Glomerular visceral epithelial cell (primary cell): ENCODE measurements around the gene FAM163A.
"Not testable (repeated sequence)": the region's sequence is repeated elsewhere in the genome, so short reads cannot be mapped to it uniquely, and the experiment has no call there.

Experiments used
- DNase-seq: peaks from one replicate; pipeline ENCODE4 v3.0.0-alpha.2; 2016; ENCODE audit errors: extremely low spot score

Gene FAM163A

DNA sequence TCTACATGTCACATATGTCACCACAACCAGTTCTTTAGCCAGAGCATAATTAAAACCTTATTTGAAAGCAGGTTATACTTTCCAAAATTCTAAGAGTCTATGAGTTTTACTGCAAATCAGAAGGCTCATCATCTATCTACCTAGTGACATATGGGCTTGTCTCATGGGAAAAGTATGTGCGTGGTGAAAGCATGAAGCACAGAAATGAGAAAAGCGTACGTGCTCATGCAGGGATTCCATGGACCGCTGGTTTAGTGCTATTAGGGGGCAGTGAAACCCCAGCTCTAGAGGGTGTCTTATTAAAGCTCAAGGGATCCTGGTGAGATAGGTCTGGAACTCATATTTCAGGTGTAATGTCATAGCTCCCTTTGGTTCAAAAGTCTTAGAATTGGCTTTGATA, 50.2 kb downstream of the FAM163A start:
- peak; percentile 77 for DNase-seq

DNA sequence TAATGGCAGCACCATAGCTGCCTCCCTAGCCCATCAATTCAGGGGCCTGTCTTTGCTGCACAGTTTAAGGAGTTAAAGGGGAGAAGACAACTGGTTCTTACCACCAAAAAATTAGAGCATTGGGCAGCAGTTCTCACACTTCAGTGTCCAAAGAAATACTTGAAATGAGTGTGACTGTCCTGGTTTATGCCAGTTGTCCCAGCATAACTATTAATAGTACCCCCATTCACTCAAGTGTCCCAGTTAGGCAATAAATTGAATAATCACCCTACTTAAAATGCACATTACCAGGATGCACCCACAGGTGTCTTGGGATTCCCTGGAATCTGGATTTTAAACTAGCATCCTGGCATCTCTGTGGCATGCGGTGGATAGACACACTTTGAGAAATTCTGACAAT, 51.1 kb downstream of the FAM163A start:
- no peak for DNase-seq

DNA sequence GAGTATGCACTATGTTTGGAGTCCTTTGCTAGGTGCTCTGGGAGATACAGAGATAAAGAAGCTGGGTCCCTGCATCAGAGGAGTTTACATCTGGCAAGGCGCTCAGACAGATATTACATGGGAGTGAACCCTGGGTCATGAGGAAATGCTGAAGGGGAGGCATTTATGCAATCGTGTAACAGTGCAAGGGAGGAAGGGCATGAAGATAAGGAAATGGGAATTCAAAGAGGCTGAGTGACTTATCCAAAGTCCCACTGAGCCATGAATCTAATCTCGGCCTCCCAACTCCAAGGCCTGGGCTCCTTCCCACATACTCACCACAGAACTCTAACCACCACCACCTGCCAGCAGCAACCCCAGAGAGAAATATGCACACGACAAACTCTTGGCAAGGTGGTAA, 51.6 kb downstream of the FAM163A start:
- DNase-seq = peak; percentile 79

DNA sequence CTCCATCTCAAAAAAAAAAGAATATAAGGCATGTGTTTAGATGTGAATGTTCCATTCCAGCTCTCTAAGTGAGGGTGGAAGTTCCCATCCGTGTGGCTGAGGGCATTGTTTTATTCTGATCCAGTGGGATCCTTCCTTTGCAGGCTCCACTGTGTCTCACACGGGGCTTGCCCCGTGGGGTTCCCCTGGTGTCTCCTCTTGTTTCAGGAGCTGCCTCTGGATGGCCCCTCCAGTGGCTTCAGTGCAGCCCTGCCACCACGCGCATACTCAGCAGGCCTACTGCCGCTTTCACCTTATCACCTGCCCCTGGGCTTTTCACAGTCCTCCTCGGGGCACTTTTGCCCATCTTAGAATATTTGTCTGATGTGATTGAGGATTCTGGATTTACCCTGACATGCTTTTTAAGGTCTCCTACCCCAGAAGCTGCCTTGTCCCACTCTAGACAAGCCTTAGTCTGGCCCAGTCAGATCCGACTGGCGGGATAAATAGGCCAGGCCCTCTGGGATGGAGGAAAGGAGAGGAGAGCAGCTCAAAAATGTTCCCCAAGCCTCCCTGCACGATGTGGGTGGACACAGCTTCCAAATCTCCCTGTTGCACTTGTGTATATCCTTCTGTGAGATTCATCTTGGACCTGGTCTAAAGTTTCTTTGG, 55.2 kb downstream of the FAM163A start:
- no peak for DNase-seq

DNA sequence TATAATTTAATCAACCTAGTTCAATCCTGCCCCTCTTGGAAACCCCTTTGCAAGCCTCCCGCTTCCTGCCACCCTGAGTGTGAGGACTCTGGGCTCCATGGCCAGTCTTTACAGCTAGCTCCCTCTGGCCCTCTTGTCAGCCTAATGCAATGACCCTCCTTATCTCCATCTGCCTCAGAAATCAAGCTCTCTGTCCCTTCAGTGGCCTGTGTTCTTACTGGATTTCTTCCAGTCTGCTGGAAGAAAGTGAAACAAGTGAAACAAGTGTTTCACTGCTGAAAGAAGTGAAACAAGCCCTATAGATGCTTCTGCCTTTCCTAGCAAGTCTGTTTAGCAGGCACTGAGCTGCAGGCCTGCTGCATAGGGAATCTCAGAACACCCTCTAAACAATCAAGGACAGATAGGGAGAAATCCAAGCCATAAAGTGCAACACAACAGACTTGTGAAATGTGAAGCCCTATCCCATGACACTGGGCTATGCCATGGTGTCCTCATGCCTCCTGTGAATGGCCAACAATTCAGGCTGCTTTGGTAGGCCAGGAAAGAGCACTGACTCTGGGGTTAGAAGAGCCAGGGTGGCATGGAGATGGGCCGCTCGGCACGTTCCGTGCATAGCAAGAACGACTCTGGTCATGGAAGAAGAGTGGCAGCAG, 55.9 kb downstream of the FAM163A start:
- no peak for DNase-seq

DNA sequence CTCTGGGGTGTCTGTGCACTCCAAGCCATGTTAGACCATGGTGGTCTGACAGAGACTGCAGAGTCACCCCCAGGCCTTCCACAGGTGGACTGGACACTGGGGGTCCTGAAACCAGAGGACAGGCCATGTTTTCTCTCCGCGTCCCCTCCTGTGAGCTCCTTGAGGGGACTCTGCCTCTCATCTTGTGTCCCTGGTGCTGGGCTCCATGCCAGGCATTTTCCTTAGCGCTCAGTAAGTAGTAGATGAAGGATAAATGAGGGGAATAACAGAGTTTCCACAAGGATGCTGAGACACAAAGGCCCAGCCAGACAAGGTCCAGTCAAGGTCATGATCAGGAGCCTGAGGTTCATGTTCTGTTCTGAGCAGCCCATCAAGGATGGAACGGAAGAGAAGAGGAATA, 57.4 kb downstream of the FAM163A start:
- no peak for DNase-seq

DNA sequence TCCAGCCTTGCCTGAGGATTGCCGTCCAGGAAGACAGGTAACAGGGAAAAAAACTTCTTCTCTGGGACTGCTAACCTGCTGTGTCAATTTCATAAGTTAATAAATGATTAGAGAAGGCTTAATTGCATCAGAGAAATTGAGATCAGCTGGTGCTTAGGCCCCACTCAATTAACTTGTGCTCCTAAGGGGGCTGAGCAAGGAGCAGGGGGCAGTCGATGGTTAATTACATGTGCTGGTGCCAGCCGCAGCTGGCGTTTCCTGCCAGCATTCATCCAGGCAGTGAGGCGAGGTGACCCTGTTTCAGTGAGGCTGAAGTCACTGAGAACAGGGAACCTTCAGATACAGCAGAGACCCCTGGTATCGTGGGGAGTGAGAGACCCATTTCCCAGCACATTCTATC, 60.0 kb downstream of the FAM163A start:
- DNase-seq = no peak

DNA sequence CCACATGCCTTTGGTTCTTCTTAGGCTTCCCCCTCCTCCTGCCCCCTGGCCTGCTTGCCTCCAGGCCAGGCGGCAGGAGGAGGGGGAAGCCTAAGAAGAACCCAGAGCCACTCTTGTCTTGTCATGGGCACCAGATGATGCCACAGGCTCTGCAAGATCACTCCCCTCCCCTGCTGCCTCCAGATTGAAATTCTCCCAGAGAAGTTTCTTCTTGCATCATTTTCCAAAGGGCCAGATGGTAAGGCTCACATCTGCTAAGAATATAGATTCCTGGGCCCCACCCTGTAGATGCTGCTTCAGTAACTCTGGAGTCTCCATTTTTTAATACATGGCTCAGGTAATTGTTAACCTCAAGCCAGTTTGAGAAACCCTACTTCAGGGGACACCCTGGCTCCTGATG, 60.8 kb downstream of the FAM163A start:
- no peak for DNase-seq

DNA sequence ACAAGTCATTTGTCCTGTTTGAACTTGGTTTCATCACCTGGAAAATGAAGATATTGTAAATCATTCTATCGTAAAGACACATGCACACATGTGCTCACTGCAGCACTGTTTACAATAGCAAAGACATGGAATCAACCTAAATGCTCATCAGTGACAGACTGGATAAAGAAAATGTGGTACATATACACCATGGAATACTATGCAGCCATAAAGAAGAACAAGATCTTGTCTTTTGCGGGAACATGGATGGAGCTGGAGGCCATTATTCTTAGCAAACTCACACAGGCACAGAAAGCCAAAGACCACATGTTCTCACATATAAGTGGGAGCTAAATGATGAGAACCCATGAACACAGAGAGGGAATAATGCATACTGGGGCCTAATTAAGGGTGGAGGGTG, 61.3 kb downstream of the FAM163A start:
- DNase-seq = not testable (repeated sequence)

DNA sequence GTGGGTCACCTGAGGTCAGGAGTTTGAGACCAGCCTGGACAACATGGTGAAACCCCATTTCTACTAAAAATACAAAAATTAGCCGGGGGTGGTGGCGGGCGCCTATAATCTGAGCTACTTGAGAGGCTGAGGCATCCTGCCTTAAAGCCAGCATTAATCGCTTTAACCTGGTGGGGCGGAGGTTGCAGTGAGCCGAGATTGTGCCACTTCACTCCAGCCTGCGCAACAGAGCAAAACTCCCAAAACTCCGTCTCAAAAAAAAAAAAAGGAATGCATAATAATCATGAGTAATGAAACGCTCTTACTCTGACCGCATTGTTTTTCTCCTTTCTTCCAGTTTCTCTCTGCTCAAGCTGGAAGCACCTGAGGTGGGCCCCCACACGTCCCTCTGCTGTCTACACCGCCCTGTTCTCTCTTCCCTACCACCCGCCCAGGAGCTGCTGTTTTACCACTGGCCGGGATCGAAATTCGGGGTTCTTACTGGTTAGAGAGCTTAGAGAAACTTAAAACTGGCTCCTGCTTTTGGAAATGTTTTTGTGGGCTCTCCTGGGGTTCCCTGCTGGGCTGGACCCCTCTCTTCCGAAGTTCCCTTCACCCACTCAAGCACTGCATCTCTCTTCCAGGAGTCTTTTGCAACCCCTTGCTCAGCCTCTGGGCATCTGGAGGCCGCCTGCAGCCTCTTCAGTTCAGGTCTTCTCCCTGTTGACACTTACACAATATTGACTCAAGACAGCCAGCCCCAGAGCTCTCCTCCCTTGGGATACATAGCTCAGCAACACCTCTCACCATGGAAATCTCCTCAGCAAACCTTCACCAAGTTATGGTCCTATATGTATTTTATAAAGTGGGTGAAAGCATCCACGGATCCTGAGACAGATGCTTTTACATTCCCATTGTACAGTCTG, 62.5 kb downstream of the FAM163A start:
- DNase-seq = no peak

DNA sequence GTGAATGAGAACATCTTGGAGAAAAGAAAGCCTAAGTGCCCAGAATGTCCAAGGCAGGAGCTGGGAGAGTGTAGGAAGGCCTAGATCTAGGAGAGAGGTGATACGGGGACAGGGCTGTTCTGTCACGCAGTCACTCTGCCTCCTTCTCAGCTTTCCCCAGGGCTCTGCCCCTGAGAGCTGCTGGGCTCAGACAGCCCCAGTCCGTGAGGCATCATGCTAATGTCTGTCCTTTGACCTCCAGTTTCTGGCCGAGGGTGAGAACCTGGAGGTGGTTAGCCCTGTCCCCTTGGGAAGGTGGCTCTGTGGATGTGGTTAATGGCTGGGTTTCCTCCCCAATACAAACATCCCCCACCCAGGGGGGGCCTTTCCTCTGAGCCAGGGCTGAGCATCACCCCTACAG, 63.2 kb downstream of the FAM163A start:
- DNase-seq = no peak

DNA sequence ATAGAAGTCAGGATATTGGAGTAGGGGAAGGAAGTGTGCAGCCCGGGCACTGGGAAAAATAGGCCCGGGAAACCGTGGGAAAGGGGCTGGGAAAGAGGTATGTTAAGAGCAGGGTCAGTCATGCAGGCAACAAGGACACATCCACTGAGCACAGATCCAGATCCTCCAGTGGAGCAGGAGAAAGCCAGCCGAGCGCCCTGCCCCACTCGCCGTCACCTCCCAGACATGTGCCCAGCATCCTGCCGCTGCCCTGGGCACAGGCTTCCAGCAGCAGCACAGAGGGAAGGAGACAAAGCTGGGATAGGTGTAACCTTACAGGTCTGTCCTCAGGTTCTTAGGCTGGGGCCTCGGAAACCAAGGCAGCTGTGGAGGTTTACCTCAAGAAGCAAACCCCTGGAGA, 64.2 kb downstream of the FAM163A start:
- no peak for DNase-seq

DNA sequence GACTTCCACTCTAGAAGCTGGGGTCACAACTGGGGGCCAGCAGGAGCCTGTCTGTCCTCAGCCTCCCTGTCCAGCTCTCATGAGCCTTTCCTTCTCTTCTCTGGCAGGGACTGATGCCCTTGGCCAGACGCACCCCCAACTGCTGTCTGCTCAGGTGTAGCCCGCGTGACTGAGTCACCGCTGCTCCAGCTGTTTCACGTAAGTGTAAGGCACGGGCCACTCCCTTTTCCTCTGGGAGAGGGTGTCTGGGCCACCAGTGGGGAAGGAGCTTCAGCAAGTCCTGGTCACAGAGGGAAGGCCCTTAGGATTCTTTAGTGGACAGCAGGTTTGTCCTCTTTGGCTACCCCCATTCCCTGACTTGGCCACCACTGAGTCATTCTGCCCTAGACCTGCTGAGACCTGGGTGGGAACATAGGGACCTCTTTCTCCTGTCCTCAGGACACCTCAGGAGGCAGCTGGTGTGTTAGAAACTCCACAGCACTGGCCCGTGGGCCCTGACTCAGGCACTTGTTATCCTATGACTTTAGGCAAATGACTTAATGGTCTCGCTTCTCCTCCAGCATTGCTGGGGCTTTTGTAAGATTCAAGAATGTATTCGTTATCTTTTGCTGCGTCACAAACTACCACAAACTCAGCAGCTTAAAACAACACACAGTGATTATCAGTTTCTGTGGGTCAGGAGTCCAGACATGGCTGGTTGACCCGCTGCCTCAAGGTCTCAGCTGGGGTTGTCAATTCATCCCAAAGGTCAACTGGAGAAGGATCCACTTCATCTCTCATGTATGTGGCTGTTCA, 64.8 kb downstream of the FAM163A start:
- DNase-seq = peak; percentile 61

DNA sequence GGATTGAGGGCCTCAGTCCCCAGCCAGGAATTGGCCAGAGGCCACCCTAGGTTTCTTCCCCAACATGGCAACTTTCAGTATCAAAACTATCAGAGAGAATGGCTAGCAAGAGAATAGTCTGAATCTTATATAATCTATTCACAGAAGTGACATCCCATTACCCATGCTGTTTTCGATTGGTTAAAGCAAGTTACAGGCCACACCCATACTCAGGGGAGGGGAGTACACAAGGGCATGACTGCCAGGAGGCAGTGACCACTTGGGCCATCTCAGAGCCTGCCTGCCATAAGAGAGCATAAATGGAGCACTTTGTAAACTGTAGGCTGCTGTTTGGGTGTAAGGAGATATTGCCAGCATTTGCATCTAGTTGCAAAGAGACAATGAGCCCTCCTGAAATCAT, 65.4 kb downstream of the FAM163A start:
- DNase-seq = no peak

DNA sequence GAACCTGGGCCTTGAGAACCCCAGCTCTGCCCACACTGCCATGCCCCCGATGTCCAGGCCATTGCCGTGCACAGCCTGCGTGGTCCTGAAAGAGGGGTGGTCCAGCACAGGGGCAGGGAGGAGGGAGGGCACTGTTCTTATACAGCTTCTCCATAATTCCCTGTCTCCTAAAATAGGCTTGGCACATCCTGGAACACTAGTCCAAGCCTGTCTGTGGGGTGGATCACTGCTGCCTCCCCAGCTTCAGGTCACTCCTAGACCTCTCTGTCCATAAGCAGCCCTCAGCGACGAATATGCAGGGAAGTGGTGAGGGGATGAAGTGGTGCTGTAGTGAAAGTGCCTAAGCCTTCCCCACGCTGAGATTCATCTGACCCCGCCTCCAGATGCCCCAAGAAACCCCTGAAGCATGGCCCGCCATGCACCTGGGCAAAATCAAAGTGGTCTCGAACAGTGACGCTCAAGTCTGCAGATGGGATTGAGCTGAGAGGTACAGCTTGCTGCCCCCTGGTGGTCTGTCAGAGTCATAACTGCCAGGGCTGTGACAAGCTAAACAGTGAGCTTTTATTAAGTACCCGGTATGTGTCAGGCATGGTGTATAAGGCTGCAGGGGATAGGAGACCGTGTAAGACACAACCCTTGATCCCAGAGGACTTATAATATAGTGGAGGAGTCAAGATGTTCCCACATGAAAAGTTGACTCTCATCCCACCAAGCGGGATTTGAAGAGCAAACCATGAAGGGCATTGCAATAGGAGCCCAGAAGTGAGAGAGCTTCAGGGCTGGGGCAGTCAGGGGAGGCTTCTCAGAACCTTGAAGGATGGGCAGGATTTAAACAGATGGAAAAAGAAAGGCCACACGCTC, 66.6 kb downstream of the FAM163A start:
- peak; percentile 65 for DNase-seq

DNA sequence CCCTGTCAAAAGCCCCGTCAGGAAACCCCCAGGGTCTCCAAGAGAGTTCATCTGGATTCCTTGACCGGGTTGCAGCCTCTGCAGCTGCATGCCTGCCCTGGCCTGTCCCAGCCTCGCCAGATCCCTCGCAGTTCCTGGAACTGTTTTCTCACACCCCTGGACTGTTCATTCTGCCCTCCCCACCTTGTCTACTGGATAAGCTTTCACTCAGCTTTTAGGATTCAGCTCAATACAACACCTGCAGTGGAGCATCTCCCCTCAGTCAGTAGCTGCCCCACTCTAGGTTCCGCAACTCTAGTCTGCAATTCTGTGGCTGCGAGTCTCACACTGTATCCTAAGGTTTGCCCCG, 67.2 kb downstream of the FAM163A start:
- no peak for DNase-seq

DNA sequence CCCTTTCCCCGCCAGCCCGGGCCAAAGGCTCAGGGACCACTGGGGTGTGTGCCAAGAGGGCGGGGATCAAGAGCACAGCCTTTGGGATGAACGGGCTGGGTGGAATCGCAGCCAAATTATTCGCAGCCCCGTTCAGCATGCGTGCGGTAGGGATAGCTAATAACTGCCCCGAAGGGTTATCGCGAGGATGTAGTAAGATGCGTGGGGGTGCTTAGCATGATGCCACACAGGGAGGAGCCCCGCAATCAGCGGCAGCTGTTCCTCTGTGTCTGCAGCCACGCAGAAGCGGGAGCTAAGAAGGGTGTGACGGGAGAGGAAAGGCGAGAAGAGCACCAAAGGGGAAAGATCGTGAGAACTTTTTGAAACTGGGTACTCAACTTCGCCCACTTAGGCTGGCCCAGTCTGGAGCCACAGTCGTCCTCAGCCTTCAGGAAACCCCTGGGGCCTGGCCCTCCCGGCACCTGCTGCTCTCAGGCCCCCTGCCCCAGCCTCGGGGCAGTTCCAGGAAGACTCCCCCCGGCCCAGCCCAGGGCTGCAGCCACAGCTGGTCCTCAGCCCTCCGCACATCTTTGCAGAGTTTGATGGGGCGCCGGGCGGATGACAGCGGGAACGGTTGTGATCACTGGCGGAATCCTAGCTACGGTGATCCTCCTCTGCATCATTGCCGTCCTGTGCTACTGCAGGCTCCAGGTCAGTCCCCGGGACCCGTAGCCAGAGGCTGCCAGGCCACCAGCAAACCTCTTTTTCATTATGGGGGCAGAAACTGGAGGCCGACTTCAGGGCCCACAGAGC, 69.6 kb downstream of the FAM163A start:
- DNase-seq = no peak

DNA sequence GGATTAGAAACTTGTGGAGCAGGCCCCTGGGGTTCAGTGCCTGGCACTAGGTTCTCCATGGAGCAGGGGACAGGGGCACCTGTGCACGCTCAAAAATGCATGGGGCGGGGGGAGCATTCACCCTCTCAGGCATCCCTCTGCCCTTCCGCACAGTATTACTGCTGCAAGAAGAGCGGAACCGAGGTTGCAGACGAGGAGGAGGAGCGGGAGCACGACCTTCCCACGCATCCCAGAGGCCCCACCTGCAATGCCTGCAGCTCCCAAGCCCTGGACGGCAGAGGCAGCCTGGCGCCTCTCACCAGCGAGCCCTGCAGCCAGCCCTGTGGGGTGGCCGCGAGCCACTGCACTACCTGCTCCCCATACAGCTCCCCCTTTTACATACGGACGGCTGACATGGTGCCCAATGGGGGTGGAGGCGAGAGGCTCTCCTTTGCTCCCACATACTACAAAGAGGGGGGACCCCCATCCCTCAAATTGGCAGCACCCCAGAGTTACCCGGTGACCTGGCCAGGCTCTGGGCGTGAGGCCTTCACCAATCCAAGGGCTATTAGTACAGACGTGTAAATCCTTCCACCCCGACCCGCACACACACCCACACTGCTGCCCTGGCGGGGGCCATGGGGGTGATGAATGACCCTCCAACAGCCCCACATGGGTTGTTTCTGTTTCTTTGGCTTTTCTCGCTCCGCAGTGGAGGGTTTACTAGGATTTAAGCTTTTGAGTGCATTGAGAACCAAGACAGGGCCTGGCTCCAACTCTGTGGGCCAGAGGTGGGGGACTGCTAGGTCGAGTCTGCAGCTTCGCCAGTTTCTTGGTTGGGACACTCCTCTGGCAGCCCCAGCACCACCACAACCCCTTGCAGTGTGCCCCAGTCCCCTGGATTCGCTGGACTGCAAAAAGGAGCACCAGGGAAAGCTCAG, 70.8 kb downstream of the FAM163A start:
- DNase-seq = no peak

DNA sequence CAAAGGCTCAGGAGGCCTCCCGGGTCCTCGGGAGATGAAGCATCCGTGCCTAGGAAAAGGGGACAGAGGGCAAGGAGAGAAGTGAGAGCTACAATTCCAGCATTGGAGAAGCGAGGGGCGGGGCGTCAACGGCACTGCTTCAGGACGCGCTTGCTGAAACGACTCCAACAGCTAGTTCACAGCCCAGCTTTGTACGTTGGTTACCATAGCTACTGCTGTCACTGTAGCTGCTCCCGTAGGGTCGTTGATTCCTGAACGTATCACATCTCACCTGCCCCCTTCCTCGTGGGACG, 71.4 kb downstream of the FAM163A start:
- no peak for DNase-seq

DNA sequence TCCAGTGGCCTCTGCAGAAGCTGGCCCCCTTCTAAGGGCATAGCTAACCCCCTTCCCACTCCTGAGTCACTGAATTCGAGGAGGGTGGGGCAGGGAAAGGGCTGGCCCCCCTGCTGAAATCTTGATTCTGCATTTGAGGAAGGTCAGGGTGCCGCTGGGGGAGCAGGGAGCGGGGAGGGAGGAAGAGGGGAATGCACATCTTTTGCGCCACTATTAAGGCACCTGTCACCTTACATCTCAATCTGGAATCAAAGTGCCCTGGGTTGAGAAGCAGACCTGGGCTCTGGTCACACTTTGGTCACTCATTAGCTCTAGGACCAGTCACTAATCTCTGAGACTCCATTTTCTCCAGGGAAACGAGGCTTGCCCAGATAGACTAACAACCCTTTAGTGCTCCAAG, 72.5 kb downstream of the FAM163A start:
- no peak for DNase-seq
